K562 (cell line): ENCODE measurements around the gene LRRC4C. TPM values are rescaled to one million over a fixed set of nuclear protein-coding genes. Genes with fewer than 3 reads are reported as not detected.

Experiments used
- ATAC-seq: fragments of 200-7000 bp; cut with Tn5 transposase; 3 replicates; pipeline ENCODE4 v1.9.1; 2020; ENCODE audit warnings: moderate library complexity
- BruUV-seq: library from RNA; stranded (reverse); fragments of 400-500 nt; replicated peaks from 2 replicates; lab custom pipeline; 2021; lab: Mats Ljungman, UMichigan
- CTCF ChIA-PET: fragments of 300-600 bp; formaldehyde crosslinking; extraction: SDS; loops from one replicate; lab custom pipeline; 2021; ENCODE audit warnings: low intra/inter-chr PET ratio; lab: Yijun Ruan, JAX
- POLR2A ChIA-PET: fragments of 300-600, 350-650 bp; sonication (Branson Sonifier 250); formaldehyde crosslinking; extraction: SDS; loops from one replicate; lab custom pipeline; 2021; ENCODE audit warnings: antibody characterized with exemption, inconsistent platforms; lab: Yijun Ruan, JAX
- DNase-seq, 4 experiments: peaks; one replicate each; pipeline versions ENCODE4 v3.0.0 to v3.0.0-alpha.2; 2011 to 2018; ENCODE audit warnings: low spot score in 3 of 4, mixed read lengths in 3 of 4; ENCODE audit errors: extremely low read depth in 1 of 4
- FAIRE-seq: peaks from 2 replicates; lab custom pipeline; 2011; peaks lifted over from hg19 to GRCh38; lab: Jason Lieb, UNC
- H2AFZ ChIP-seq: 2 replicates; pipeline ENCODE4 v1.6.0; 2011; ENCODE audit warnings: low read depth, low read length, control low read depth, inconsistent platforms
- H3K27ac ChIP-seq: fragments of 200-600 bp; 3 replicates; pipeline ENCODE4 v1.8.0; 2011; ENCODE audit warnings: low read depth, mild to moderate bottlenecking, control low read depth, inconsistent platforms, low read length, moderate library complexity, mixed read lengths; ENCODE audit errors: extremely low read depth
- H3K27me3 ChIP-seq, 2 experiments: fragments of 300-600 bp in 1 of 2; 2 replicates in 1 of 2; 3 replicates in 1 of 2; pipeline versions ENCODE4 v1.6.0 to v1.8.0; 2011; ENCODE audit warnings: inconsistent platforms in 2 of 2, low read length in 2 of 2, mild to moderate bottlenecking in 1 of 2, mixed read lengths in 1 of 2, moderate library complexity in 1 of 2; ENCODE audit not compliant: control insufficient read depth in 2 of 2, insufficient read depth in 2 of 2
- H3K36me3 ChIP-seq: fragments of 300-600 bp; 3 replicates; pipeline ENCODE4 v1.8.0; 2011; ENCODE audit warnings: mild to moderate bottlenecking, low read length, inconsistent platforms; ENCODE audit not compliant: control insufficient read depth, insufficient read depth
- H3K4me1 ChIP-seq, 2 experiments: fragments of 200-600 bp in 1 of 2; replicated peaks in 1 of 2; 2 replicates in 1 of 2; 3 replicates in 1 of 2; pipeline versions ENCODE4 v1.5.1 to v1.8.0; 2011; ENCODE audit warnings: inconsistent platforms in 2 of 2, low read length in 2 of 2, mild to moderate bottlenecking in 1 of 2, mixed read lengths in 1 of 2, moderate library complexity in 1 of 2; ENCODE audit not compliant: control insufficient read depth in 2 of 2, insufficient read depth in 2 of 2
- H3K4me2 ChIP-seq: 2 replicates; pipeline ENCODE4 v1.6.1; 2011; ENCODE audit warnings: low read length, control low read depth, inconsistent platforms, mixed read lengths; ENCODE audit not compliant: insufficient read depth
- H3K4me3 ChIP-seq: fragments of 200-600 bp; sonication (generic), shearing (Covaris generic); 2 replicates; pipeline ENCODE4 v1.5.1; 2016; ENCODE audit warnings: control low read depth, inconsistent platforms
- H3K79me2 ChIP-seq: fragments of 200-600 bp; 3 replicates; pipeline ENCODE4 v1.8.0; 2011; ENCODE audit warnings: low read length, inconsistent platforms; ENCODE audit not compliant: control insufficient read depth, insufficient read depth
- H3K9ac ChIP-seq, 2 experiments: 2 replicates each; pipeline versions ENCODE4 v1.6.0 to v1.6.1; 2011; ENCODE audit warnings: low read depth in 2 of 2, low read length in 2 of 2, control low read depth in 1 of 2, inconsistent platforms in 1 of 2, mild to moderate bottlenecking in 1 of 2, mixed read lengths in 1 of 2; ENCODE audit not compliant: insufficient read depth in 1 of 2
- H3K9me1 ChIP-seq: one replicate; pipeline ENCODE4 v1.6.0; 2011; ENCODE audit warnings: inconsistent platforms, mild to moderate bottlenecking, low read length, moderate library complexity; ENCODE audit not compliant: control insufficient read depth, insufficient read depth
- H3K9me3 ChIP-seq: replicated peaks from 2 replicates; pipeline ENCODE4 v1.5.1; 2011; ENCODE audit warnings: low read depth, low read length, inconsistent platforms; ENCODE audit not compliant: control insufficient read depth, insufficient read depth
- H4K20me1 ChIP-seq: replicated peaks from 2 replicates; pipeline ENCODE4 v1.6.1; 2011; ENCODE audit warnings: low read length, inconsistent platforms, mixed read lengths; ENCODE audit not compliant: control insufficient read depth, insufficient read depth
- BCLAF1 ChIP-seq, 2 experiments: fragments of 450-650 bp in 1 of 2; IDR thresholded peaks; 2 replicates each; pipeline ENCODE4 v1.6.1; 2011 to 2017; ENCODE audit warnings: low read depth in 2 of 2, antibody characterized with exemption in 1 of 2, borderline replicate concordance in 1 of 2, low read length in 1 of 2, mild to moderate bottlenecking in 1 of 2, mixed read lengths in 1 of 2; ENCODE audit not compliant: control insufficient read depth in 1 of 2
- JUND ChIP-seq, 2 experiments: IDR thresholded peaks; 2 replicates in 1 of 2; 3 replicates in 1 of 2; pipeline ENCODE4 v1.6.1; 2011; ENCODE audit warnings: borderline replicate concordance in 2 of 2, low read depth in 2 of 2, low read length in 2 of 2, improper control_type of control experiment in 1 of 2, missing biosample characterization in 1 of 2, missing genetic modification characterization in 1 of 2, missing genetic modification reagents in 1 of 2
- L3MBTL2 ChIP-seq: fragments of 450-650 bp; IDR thresholded peaks from 2 replicates; pipeline ENCODE4 v1.6.1; 2016; ENCODE audit warnings: mild to moderate bottlenecking, moderate library complexity
- MCM7 ChIP-seq, 2 experiments: fragments of 450-650 bp; IDR thresholded peaks; 2 replicates each; pipeline ENCODE4 v1.6.1; 2016 to 2018
- MITF ChIP-seq: IDR thresholded peaks from 2 replicates; pipeline ENCODE4 v1.6.1; 2014; ENCODE audit warnings: antibody characterized with exemption
- RBM14 ChIP-seq: fragments of 200-400 bp; formaldehyde crosslinking; IDR thresholded peaks from 2 replicates; pipeline ENCODE4 v1.6.1; 2018; ENCODE audit warnings: low read depth, mild to moderate bottlenecking, low read length, moderate library complexity, borderline replicate concordance; ENCODE audit not compliant: insufficient read depth
- TBL1XR1 ChIP-seq, 2 experiments: IDR thresholded peaks; 2 replicates each; pipeline ENCODE4 v1.6.1; 2012; ENCODE audit warnings: improper control_type of control experiment in 2 of 2, low read length in 2 of 2, mild to moderate bottlenecking in 1 of 2
- THRAP3 ChIP-seq: fragments of 450-650 bp; IDR thresholded peaks from 2 replicates; pipeline ENCODE4 v1.6.1; 2016; ENCODE audit warnings: mild to moderate bottlenecking, inconsistent platforms, borderline replicate concordance
- ZNF274 ChIP-seq: IDR thresholded peaks from 2 replicates; pipeline ENCODE4 v1.6.1; 2011; ENCODE audit warnings: low read depth, mild to moderate bottlenecking, low read length, moderate library complexity, borderline replicate concordance
- ZNF347 ChIP-seq: fragments of 450-650 bp; formaldehyde crosslinking; IDR thresholded peaks from 2 replicates; pipeline ENCODE4 v1.4.0; 2020; ENCODE audit warnings: low read depth, mild to moderate bottlenecking, moderate library complexity
- ZNF583 ChIP-seq: fragments of 250-450 bp; sonication (Bioruptor Pico); IDR thresholded peaks from 2 replicates; pipeline ENCODE4 v1.4.0; 2020
- WGBS: fragments of 100-300 bp; shearing (Covaris generic); methylation state at CpG from one replicate; pipeline ENCODE4 v1.1.6; 2016; ENCODE audit warnings: low coverage, mixed read lengths; ENCODE audit not compliant: insufficient coverage; ENCODE audit errors: missing lambda C conversion rate; 5-methylcytosine and 5-hydroxymethylcytosine counted together
- in situ Hi-C: fragments of 300-500 bp; cut with MboI; formaldehyde crosslinking; loops from 4 replicates; pipeline ENCODE4 v1.15.0; 2018; ENCODE audit warnings: inconsistent platforms, mixed read lengths
- intact Hi-C: fragments of 100-400 bp; cut with micrococcal nuclease; formaldehyde crosslinking; loops from 2 replicates; pipeline ENCODE4 v1.14.2; 2022
- polyA plus RNA-seq, 8 experiments: library from polyadenylated mRNA; depleted of rRNA in 4 of 8; stranded (reverse) in 5 of 8; unstranded in 3 of 8; fragments of >200 nt; fragmentation: Nextera tagmentation in 2 of 8; fragmentation: Illumina TruSeq in 1 of 8; extraction: Ambion mirVana in 2 of 8; extraction: Trizol in 1 of 8; gene quantifications; 2 replicates each; pipeline versions ENCODE4 v1.2.1 to v1.2.3, GENCODE V29; 2011 to 2014; ENCODE audit warnings: inconsistent platforms in 1 of 8, missing spikeins in 1 of 8
- total RNA-seq, 7 experiments: library from RNA; depleted of rRNA in 6 of 7; stranded (reverse); fragments of >200 nt in 6 of 7; fragmentation: Illumina TruSeq in 2 of 7; extraction: Trizol in 2 of 7; gene quantifications; 2 replicates each; pipeline versions ENCODE4 v1.2.1 to v1.2.3, GENCODE V29; 2011 to 2021; ENCODE audit warnings: low replicate concordance in 1 of 7
- TF ChIP-seq, protein P1 (sequence below), 2 experiments: fragments of 450-650 bp in 1 of 2; sonication (generic) in 1 of 2; formaldehyde crosslinking in 1 of 2; IDR thresholded peaks in 1 of 2; conservative IDR thresholded peaks in 1 of 2; 2 replicates each; pipeline versions ENCODE4 v1.6.1 to v1.8.1; 2016 to 2023; ENCODE audit warnings: mild to moderate bottlenecking in 2 of 2, moderate library complexity in 2 of 2, inconsistent platforms in 1 of 2, missing genetic modification reagents in 1 of 2

Gene LRRC4C
- total and polyA plus RNA-seq, 9 of the 15 experiments (the other 6 are each of a cell fraction or from before 2014, with no cell fraction given): not detected

DNA sequence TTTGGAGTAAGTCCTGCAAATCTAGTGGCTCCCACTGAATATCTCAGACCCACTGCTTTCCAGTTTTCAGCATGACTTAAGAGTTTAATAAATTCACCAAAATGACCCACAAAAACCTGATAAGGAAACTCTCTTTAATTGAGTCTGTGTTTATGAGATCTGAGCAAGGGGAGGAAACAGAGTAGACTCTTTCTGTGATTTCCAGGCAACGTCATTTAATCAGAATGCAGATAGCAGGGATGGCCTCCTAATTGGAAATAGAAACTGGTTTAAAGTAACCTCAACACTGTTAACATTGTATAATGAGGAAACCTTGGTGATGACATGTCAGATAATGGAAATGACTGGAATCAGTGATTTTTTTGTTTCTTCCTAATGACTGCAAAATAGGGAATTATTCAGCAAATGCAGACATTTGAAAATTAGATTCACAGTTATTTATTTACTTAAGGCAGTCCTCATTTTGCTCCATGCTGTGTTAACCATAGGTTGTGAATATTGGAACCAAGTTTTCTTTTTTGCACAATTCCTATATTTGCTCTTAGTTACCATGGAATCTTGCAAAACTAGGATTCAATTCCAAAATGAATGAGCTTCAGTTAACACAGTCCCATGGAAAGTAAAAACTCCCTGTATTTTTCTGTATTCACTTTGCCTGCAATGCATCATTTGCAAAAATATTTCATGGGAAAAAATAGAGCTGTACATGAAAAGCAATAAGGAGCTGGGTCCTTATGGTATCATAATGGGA, 1324.5 kb downstream of the LRRC4C start (continued):
- no peak for TF ChIP-seq ZNF347 (CRISPR knock-in tag)
- TF ChIP-seq JUND (IDR thresholded peaks at IDR 0.05; ENCODE audit: borderline replicate concordance, low read depth, low read length): no peak
- no peak for TF ChIP-seq JUND (tag; IDR thresholded peaks at IDR 0.05; ENCODE audit: borderline replicate concordance, low read depth, low read length)
- TF ChIP-seq TBL1XR1 (IDR thresholded peaks at IDR 0.05; ENCODE audit: low read length in 2 of 2): no peak
- no peak for TF ChIP-seq BCLAF1 (IDR thresholded peaks at IDR 0.05; ENCODE audit: borderline replicate concordance in 1 of 2, control insufficient read depth in 1 of 2, low read depth in 2 of 2, low read length in 1 of 2)
- TF ChIP-seq THRAP3: no peak

DNA sequence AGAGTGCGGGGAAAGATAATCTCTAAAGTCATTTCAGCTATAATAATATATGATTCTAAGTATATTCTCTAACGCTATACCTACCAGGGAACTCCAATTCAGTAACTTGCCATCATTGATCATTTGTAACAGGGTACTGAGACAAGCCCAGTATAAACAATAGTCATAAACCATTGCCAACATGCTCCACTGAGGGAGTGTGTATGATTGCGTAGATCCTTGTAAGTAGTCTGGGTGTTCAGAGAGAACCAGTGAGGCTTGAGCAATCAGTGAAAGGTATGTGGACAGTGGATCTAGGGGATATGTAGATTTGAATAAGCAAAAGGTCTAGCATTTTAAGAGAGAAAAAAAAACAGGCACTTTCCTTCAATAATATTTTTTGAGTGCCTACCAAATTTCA, 1326.0 kb downstream of the LRRC4C start:
- H3K27ac ChIP-seq: no peak overlapping the region
- DNase-seq: no peak
- no peak overlapping the region for H3K4me2 ChIP-seq
- H3K36me3 ChIP-seq: no peaks in the 10 kb centered on the region
- no peaks in the 10 kb centered on the region for H3K9me1 ChIP-seq
- H2AFZ ChIP-seq: no peak overlapping the region
- CTCF ChIA-PET: no interaction called here
- H3K79me2 ChIP-seq: no peaks in the 10 kb centered on the region
- 0% methylated on average over 3 of the region's 3 CpGs for WGBS
- BruUV-seq: no TSS peak
- no peak for ATAC-seq
- H3K9me3 ChIP-seq: no peaks in the 10 kb centered on the region
- no peak overlapping the region for H3K9ac ChIP-seq
- in situ Hi-C loops: no loop called here
- no peaks in the 10 kb centered on the region for H3K27me3 ChIP-seq
- POLR2A ChIA-PET: no interaction called here
- FAIRE-seq: no peak
- no peaks in the 10 kb centered on the region for H4K20me1 ChIP-seq
- H3K4me1 ChIP-seq: no peaks in the 10 kb centered on the region
- intact Hi-C loops: no loop called here
- no peak overlapping the region for H3K4me3 ChIP-seq
- TF ChIP-seq ZNF583 (CRISPR knock-in tag) (no peak), RBM14 (no peak), MITF (no peak), MCM7 (IDR thresholded peaks at IDR 0.05) (no peak), ZNF274 (no peak), L3MBTL2 (no peak)
- TF ChIP-seq, protein P1, sequence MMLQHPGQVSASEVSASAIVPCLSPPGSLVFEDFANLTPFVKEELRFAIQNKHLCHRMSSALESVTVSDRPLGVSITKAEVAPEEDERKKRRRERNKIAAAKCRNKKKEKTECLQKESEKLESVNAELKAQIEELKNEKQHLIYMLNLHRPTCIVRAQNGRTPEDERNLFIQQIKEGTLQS (IDR thresholded peaks at IDR 0.05): no peak
- TF ChIP-seq, protein P1 (CRISPR knock-in tag; conservative IDR thresholded peaks at IDR 0.05): no peak
